SK-N-MC (cell line): ENCODE measurements around the gene OPCML.

Source experiments
- EZH2 ChIP-seq: fragments of 200-600 bp; sonication (generic); IDR thresholded peaks from one replicate; pipeline ENCODE4 v1.6.1; 2017; ENCODE audit warnings: antibody characterized with exemption
- POLR2AphosphoS5 ChIP-seq: IDR thresholded peaks from 2 replicates; pipeline ENCODE4 v1.6.1; 2012; ENCODE audit warnings: mild to moderate bottlenecking, low read depth, low read length, borderline replicate concordance

- TF ChIP-seq EZH2 (no peak), POLR2AphosphoS5 (no peak)
Observed at GRCh38 chr11:133350045-133350444, 182.3 kb downstream of the OPCML start.
